Measurements from ENCODE around the gene HOOK1. TPM values are rescaled to one million over a fixed set of nuclear protein-coding genes. Genes with fewer than 3 reads are reported as not detected.

HOOK1 gene
- total and polyA plus RNA-seq, 8 donors = 10.9 to 32.0 (median 24.7) TPM

- no peaks in the 10 kb centered on the region for H3K36me3 ChIP-seq
- no peak for TF ChIP-seq CTCF (IDR thresholded peaks at IDR 0.05)
- WGBS, 2 donors = 49 to 57% methylated on average over 3 of the region's 3 CpGs
- H3K4me3 ChIP-seq = no peak overlapping the region
- no peak overlapping the region for H3K27ac ChIP-seq
- no peaks in the 10 kb centered on the region for H3K27me3 ChIP-seq
- intact Hi-C loops (cut with DNase I) = loop anchor here in 1 of 3 donors (10.0 kb wide), 1 partner anchor 60 kb away; no protein-coding TSS in a partner anchor
- no peak for DNase-seq
- H3K9me3 ChIP-seq = no peaks in the 10 kb centered on the region
- no peak for FAIRE-seq
- no peaks in the 10 kb centered on the region for H3K4me1 ChIP-seq
- no peak for ATAC-seq
Measured at GRCh38 chr1:59885160-59885832, 70.5 kb downstream of the HOOK1 start.

GRCh38 chr1:59892841-59893811 is 78.4 kb downstream of the HOOK1 start:
- no peak for TF ChIP-seq CTCF (IDR thresholded peaks at IDR 0.05)
- FAIRE-seq (no peak), ATAC-seq (peak; percentile 70 to 93 (median 84)), DNase-seq (no peak)
- intact Hi-C loops (cut with DNase I) = loop anchor here in 1 of 3 donors (10.0 kb wide), 1 partner anchor 52 kb away; no protein-coding TSS in a partner anchor
- Histone ChIP-seq H3K27me3 (no peaks in the 10 kb centered on the region), H3K27ac (peak overlapping the region in 2 of 4 donors; percentile 38 to 66), H3K9me3 (no peaks in the 10 kb centered on the region), H3K4me1 (peaks cover 3 to 15% (median 12%) of the 10 kb centered on the region in 3 donors), H3K36me3 (no peaks in the 10 kb centered on the region), H3K4me3 (no peak overlapping the region)
- WGBS, 2 donors = 74 to 79% methylated on average over 7 of the region's 7 CpGs

- intact Hi-C loops (cut with DNase I) = loop anchor here in 1 of 3 donors (10.0 kb wide), 1 partner anchor 48 kb away; no protein-coding TSS in a partner anchor
- FAIRE-seq (no peak), DNase-seq (no peak), ATAC-seq (no peak)
- H3K27ac ChIP-seq = no peak overlapping the region
- peaks cover 3 to 15% (median 10%) of the 10 kb centered on the region in 3 donors for H3K4me1 ChIP-seq
- 47 to 56% methylated on average over 2 of the region's 2 CpGs for WGBS, 2 donors
- H3K36me3 ChIP-seq = no peaks in the 10 kb centered on the region
- no peaks in the 10 kb centered on the region for H3K27me3 ChIP-seq
- no peak overlapping the region for H3K4me3 ChIP-seq
- TF ChIP-seq CTCF (IDR thresholded peaks at IDR 0.05) = no peak
- no peaks in the 10 kb centered on the region for H3K9me3 ChIP-seq
Measured at GRCh38 chr1:59897165-59897564, 82.4 kb downstream of the HOOK1 start.

GRCh38 chr1:59898927-59899326 is 84.2 kb downstream of the HOOK1 start:
- TF ChIP-seq CTCF (IDR thresholded peaks at IDR 0.05) = no peak
- WGBS, 2 donors = 40 to 48% methylated on average over 3 of the region's 3 CpGs
- Histone ChIP-seq H3K9me3 (no peaks in the 10 kb centered on the region), H3K4me3 (no peak overlapping the region), H3K27ac (no peak overlapping the region), H3K27me3 (no peaks in the 10 kb centered on the region), H3K4me1 (peaks cover 0 to 3% (median 0%) of the 10 kb centered on the region in 3 donors), H3K36me3 (no peaks in the 10 kb centered on the region)
- peak in 1 of 4 donors; percentile 40 for ATAC-seq
- no peak for FAIRE-seq
- no peak for DNase-seq
- intact Hi-C loops (cut with DNase I) = loop anchor here in 1 of 3 donors (10.0 kb wide), 1 partner anchor 46 kb away; no protein-coding TSS in a partner anchor
